Measurements from ENCODE around the gene GPR63.

The GPR63 gene

DNA sequence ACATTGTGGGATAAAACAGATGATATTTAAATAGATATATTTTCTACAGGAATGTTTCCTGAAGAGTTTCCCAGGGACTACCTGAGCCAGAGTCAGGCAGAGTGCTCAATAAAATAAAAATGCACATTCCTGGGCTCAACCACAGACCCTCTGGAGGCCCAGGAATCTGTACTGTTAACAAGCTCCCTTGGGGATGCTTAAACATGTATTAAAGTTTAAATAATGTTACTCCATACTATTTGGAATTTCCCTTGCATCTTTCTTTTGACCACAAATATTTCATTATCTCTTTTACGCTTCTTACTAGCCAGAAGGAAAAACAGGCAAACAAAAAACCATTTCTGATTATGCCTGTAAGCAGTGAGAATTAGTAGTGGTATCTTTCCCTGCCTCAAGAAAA, 42.3 kb downstream of the GPR63 start:
- Mint-ChIP-seq H3K9me3 (ENCODE audit: low read depth) (no peaks in the 10 kb centered on the region), H3K4me3 (no peak overlapping the region), H3K27me3 (no peaks in the 10 kb centered on the region)

DNA sequence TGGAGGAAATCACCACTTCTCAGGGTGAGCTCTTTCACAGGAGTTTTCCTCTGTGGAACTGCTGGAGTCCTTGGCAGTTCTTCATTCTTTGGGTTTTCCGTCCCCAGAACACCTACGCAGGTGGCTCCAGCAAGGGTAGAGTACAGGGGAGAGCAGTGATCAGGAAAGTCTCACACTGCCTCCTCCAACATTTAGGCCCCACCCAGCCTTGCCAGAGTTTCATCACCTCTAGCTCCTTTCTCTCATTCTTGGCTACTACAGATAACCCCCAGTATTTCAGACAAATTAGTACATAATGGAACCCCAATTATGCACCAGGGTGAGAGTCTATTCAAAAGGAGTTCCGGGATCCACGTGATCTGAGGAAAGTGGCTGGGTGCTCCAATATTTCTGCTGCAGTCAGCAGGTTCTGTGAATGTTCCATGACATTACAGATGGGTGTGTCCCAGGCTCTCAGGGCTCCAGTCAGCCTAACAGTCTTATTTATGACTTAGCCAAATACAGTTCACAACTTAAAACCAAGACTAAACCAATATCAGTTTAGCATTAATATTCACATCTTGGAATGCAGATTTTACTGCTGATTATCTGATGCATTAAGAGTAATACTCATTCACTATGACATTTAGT, 44.6 kb downstream of the GPR63 start:
- H3K27me3 Mint-ChIP-seq = no peaks in the 10 kb centered on the region
- no peaks in the 10 kb centered on the region for H3K36me3 Mint-ChIP-seq
- no peaks in the 10 kb centered on the region for H3K4me1 Mint-ChIP-seq (ENCODE audit: low read depth)
- no peak overlapping the region for H3K4me3 Mint-ChIP-seq
- no peak overlapping the region for H3K27ac Mint-ChIP-seq
- no peaks in the 10 kb centered on the region for H3K9me3 Mint-ChIP-seq (ENCODE audit: low read depth)

More for the DNA sequence above, 42.3 kb downstream of the GPR63 start:
- no peaks in the 10 kb centered on the region for H3K36me3 Mint-ChIP-seq
- H3K4me1 Mint-ChIP-seq (ENCODE audit: low read depth) = no peaks in the 10 kb centered on the region
- H3K27ac Mint-ChIP-seq = no peak overlapping the region

DNA sequence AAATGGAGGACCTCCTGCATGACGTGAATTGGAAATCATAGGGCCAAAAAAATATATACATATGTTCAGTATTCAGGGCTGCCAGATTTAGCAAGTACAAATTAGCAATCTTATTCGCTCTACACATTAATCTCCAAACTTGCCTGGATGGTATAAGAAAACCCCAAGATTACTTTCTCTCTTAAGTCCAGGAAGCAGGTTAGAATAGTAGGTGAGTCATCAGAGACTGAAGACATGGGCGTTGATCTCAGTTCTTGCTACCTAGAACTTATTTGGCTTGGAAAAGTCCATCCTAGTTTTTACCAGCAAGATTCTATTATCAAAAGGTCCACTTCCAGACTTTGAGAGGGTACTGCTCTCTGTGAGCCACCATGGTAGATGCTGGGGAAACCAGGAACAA, 47.4 kb downstream of the GPR63 start:
- no peaks in the 10 kb centered on the region for H3K9me3 Mint-ChIP-seq (ENCODE audit: low read depth)
- no peaks in the 10 kb centered on the region for H3K36me3 Mint-ChIP-seq
- H3K4me3 Mint-ChIP-seq = no peak overlapping the region
- H3K27ac Mint-ChIP-seq = no peak overlapping the region
- no peaks in the 10 kb centered on the region for H3K4me1 Mint-ChIP-seq (ENCODE audit: low read depth)
- H3K27me3 Mint-ChIP-seq = no peaks in the 10 kb centered on the region

- Mint-ChIP-seq H3K4me3 (no peak overlapping the region), H3K4me1 (ENCODE audit: low read depth) (no peaks in the 10 kb centered on the region), H3K27ac (no peak overlapping the region), H3K9me3 (ENCODE audit: low read depth) (no peaks in the 10 kb centered on the region), H3K36me3 (no peaks in the 10 kb centered on the region), H3K27me3 (no peaks in the 10 kb centered on the region)
Observed at GRCh38 chr6:96787846-96788580, 49.3 kb downstream of the GPR63 start.

DNA sequence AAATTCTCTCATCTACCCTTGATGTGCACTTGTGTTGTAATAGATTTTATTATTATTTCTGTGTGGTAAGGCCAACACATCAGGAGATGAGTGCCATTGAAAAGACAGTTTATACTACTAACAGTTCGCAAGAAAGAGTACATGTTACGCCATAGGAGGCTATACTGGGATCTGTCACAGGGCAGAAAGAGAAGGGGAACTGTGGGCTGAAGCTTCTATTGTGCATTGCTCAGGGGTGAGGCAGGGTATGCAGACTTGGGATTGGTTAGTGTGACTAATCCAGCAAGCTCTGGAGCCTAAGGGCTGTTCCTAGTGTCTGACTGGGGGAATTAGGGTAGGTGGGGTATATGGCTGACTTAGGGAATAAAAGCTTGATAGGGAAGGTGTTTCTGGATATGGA, 50.9 kb downstream of the GPR63 start:
- Mint-ChIP-seq H3K27ac (no peak overlapping the region), H3K9me3 (ENCODE audit: low read depth) (no peaks in the 10 kb centered on the region), H3K36me3 (no peaks in the 10 kb centered on the region), H3K4me1 (ENCODE audit: low read depth) (no peaks in the 10 kb centered on the region), H3K4me3 (no peak overlapping the region), H3K27me3 (peaks cover 1% of the 10 kb centered on the region)

- Mint-ChIP-seq H3K27ac (no peak overlapping the region), H3K4me3 (no peak overlapping the region), H3K36me3 (no peaks in the 10 kb centered on the region), H3K4me1 (ENCODE audit: low read depth) (no peaks in the 10 kb centered on the region), H3K9me3 (ENCODE audit: low read depth) (no peaks in the 10 kb centered on the region), H3K27me3 (peaks cover 4% of the 10 kb centered on the region)
Observed at GRCh38 chr6:96784650-96785049, 52.6 kb downstream of the GPR63 start.

DNA sequence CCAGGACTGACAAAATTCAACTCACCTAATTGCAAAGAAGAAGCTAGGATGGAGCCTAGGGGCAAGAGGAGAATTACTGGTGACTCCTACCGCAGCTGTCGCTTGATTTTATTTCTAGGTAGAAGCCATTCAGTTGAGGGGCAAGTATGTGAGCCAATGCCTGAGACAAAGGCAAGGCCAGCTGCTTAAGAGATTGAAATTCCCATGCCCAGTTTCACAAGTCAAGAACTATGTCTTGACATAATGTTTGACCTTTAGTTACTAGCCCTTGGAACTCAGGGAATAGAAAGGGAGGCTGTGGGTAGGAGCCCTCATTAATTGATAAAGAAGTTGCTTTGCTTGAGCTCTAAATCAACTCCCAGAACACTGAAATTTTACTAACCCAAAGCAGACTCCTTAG, 54.0 kb downstream of the GPR63 start:
- no peaks in the 10 kb centered on the region for H3K4me1 Mint-ChIP-seq (ENCODE audit: low read depth)
- H3K9me3 Mint-ChIP-seq (ENCODE audit: low read depth) = no peaks in the 10 kb centered on the region
- H3K36me3 Mint-ChIP-seq = no peaks in the 10 kb centered on the region
- no peak overlapping the region for H3K4me3 Mint-ChIP-seq
- no peak overlapping the region for H3K27ac Mint-ChIP-seq
- peaks cover 4% of the 10 kb centered on the region for H3K27me3 Mint-ChIP-seq

DNA sequence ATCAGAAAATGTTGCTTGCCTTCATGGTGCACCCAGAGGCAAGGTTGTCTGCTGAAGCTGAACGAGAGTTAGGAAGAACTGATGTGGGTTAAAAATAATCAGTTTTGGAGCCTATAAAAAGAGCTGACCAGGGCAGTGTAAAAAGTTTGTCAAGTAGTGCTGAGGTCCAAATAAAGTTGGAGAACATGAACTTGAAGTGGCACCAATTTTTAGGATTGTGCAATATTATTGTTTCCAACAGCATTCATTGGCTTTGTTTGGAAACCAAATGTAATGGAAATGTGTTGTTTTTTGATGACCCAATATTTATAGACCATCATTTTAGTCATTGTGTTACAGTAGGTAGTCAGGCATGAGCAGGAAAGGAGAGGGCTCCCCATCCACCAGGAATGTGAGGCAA, 55.7 kb downstream of the GPR63 start:
- no peak overlapping the region for H3K27ac Mint-ChIP-seq

DNA sequence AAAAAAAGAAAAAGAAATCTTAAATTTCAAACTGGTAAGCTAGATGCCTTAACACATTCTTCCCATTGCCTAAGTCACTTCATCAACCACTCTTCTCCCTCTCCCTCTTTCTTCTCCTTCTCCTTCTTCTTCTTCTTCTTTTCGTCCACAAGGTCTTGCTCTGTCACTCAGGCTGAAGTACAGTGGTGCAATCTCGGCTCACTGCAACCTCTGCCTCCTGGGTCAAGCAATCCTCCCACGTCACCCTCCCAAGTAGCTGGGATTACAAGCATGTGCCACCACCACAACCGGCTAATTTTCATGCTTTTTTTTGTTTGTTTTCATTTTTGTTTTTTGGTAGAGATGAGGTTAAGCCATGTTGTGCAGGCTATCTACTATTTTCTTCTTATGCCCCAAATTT, 60.2 kb downstream of the GPR63 start:
- H3K9me3 Mint-ChIP-seq (ENCODE audit: low read depth) = no peaks in the 10 kb centered on the region
- H3K27ac Mint-ChIP-seq = no peak overlapping the region
- no peak overlapping the region for H3K4me3 Mint-ChIP-seq
- H3K27me3 Mint-ChIP-seq = peaks cover 6% of the 10 kb centered on the region
- H3K36me3 Mint-ChIP-seq = no peaks in the 10 kb centered on the region
- no peaks in the 10 kb centered on the region for H3K4me1 Mint-ChIP-seq (ENCODE audit: low read depth)

More for the DNA sequence above, 55.7 kb downstream of the GPR63 start:
- peaks cover 6% of the 10 kb centered on the region for H3K27me3 Mint-ChIP-seq
- H3K36me3 Mint-ChIP-seq = no peaks in the 10 kb centered on the region
- no peaks in the 10 kb centered on the region for H3K4me1 Mint-ChIP-seq (ENCODE audit: low read depth)
- H3K4me3 Mint-ChIP-seq = no peak overlapping the region
- no peaks in the 10 kb centered on the region for H3K9me3 Mint-ChIP-seq (ENCODE audit: low read depth)

DNA sequence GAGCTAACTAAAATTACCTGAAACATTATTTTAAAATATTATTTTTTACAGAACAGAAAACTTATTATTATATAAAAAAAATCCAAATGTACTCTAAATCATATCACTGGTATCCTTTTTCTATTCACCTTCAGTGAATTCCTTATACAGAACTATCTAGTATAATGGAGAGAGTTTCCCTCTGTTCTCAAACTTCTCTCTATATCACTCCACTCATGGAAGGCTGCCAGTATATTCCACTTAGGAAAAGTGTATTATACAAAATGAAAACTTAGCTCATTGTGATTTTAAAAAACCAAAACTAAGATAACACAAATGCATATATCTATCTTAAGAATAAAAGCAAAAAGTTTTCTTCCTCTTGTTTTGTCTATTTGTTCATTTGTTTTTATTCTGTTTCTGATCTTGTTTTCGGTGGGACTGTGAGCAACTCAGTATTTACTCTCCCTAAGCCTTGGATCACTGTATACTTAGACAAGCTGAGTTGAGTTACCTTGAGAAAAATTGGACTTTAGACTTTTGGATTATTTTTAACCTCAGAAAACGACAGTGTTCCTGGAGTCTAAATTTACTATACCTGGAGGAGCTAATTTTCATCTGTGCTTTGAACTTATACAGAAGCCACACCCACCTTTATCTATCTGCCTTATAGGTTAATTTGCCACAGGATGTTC, 61.4 kb downstream of the GPR63 start:
- H3K4me3 Mint-ChIP-seq = no peak overlapping the region
- peaks cover 4% of the 10 kb centered on the region for H3K27me3 Mint-ChIP-seq
- H3K4me1 Mint-ChIP-seq (ENCODE audit: low read depth) = no peaks in the 10 kb centered on the region
- H3K36me3 Mint-ChIP-seq = no peaks in the 10 kb centered on the region
- H3K9me3 Mint-ChIP-seq (ENCODE audit: low read depth) = no peaks in the 10 kb centered on the region
- H3K27ac Mint-ChIP-seq = no peak overlapping the region

GRCh38 chr6:96766769-96767168, 70.5 kb downstream of the GPR63 start:
- H3K4me3 Mint-ChIP-seq = no peak overlapping the region
- H3K4me1 Mint-ChIP-seq (ENCODE audit: low read depth) = no peaks in the 10 kb centered on the region
- peaks cover 19% of the 10 kb centered on the region for H3K27me3 Mint-ChIP-seq
- no peak overlapping the region for H3K27ac Mint-ChIP-seq
- H3K9me3 Mint-ChIP-seq (ENCODE audit: low read depth) = no peaks in the 10 kb centered on the region
- H3K36me3 Mint-ChIP-seq = peaks cover 3% of the 10 kb centered on the region

GRCh38 chr6:96762599-96762998, 74.7 kb downstream of the GPR63 start:
- no peaks in the 10 kb centered on the region for H3K9me3 Mint-ChIP-seq (ENCODE audit: low read depth)
- no peaks in the 10 kb centered on the region for H3K4me1 Mint-ChIP-seq (ENCODE audit: low read depth)

GRCh38 chr6:96761794-96762193, 75.5 kb downstream of the GPR63 start:
- Mint-ChIP-seq H3K4me3 (no peak overlapping the region), H3K27me3 (peaks cover 3% of the 10 kb centered on the region), H3K27ac (no peak overlapping the region), H3K9me3 (ENCODE audit: low read depth) (no peaks in the 10 kb centered on the region), H3K36me3 (no peaks in the 10 kb centered on the region), H3K4me1 (ENCODE audit: low read depth) (no peaks in the 10 kb centered on the region)

More at GRCh38 chr6:96762599-96762998, 74.7 kb downstream of the GPR63 start:
- no peak overlapping the region for H3K27ac Mint-ChIP-seq
- no peaks in the 10 kb centered on the region for H3K36me3 Mint-ChIP-seq
- H3K27me3 Mint-ChIP-seq = peaks cover 5% of the 10 kb centered on the region
- no peak overlapping the region for H3K4me3 Mint-ChIP-seq

- H3K27ac Mint-ChIP-seq = no peak overlapping the region
- no peaks in the 10 kb centered on the region for H3K36me3 Mint-ChIP-seq
- no peaks in the 10 kb centered on the region for H3K9me3 Mint-ChIP-seq (ENCODE audit: low read depth)
- no peaks in the 10 kb centered on the region for H3K4me1 Mint-ChIP-seq (ENCODE audit: low read depth)
- H3K27me3 Mint-ChIP-seq = peaks cover 1% of the 10 kb centered on the region
- H3K4me3 Mint-ChIP-seq = no peak overlapping the region
Observed at GRCh38 chr6:96760153-96760687, 77.1 kb downstream of the GPR63 start.

- H3K4me3 Mint-ChIP-seq = no peak overlapping the region
- H3K27ac Mint-ChIP-seq = no peak overlapping the region
- H3K4me1 Mint-ChIP-seq (ENCODE audit: low read depth) = no peaks in the 10 kb centered on the region
- no peaks in the 10 kb centered on the region for H3K9me3 Mint-ChIP-seq (ENCODE audit: low read depth)
- peaks cover 21% of the 10 kb centered on the region for H3K27me3 Mint-ChIP-seq
- no peaks in the 10 kb centered on the region for H3K36me3 Mint-ChIP-seq
Observed at GRCh38 chr6:96755096-96755495, 82.2 kb downstream of the GPR63 start.

Measured in activated naive CD8-positive, alpha-beta T cell (primary cell).